Endodermal cell (in vitro differentiated cells): Measurements from ENCODE around the gene SLC13A3. TPM values are rescaled to one million over a fixed set of nuclear protein-coding genes. Genes with fewer than 3 reads are reported as not detected.
"Not testable (repeated sequence)": the region's sequence is repeated elsewhere in the genome, so short reads cannot be mapped to it uniquely, and the experiment has no call there.

Source experiments
- DNase-seq: peaks from one replicate; pipeline ENCODE4 v3.0.0-alpha.2; 2017
- H3K27ac ChIP-seq: 2 replicates; pipeline ENCODE4 v1.5.1; 2013; ENCODE audit warnings: mild to moderate bottlenecking, low read depth, low read length, moderate library complexity
- H3K27me3 ChIP-seq: 2 replicates; pipeline ENCODE4 v1.6.1; 2013; ENCODE audit warnings: mild to moderate bottlenecking, low read length, moderate library complexity; ENCODE audit not compliant: insufficient read depth, control insufficient read depth, poor library complexity, severe bottlenecking
- H3K36me3 ChIP-seq: 2 replicates; pipeline ENCODE4 v1.7.0; 2013; ENCODE audit warnings: mild to moderate bottlenecking, low read length, moderate library complexity; ENCODE audit not compliant: control insufficient read depth, insufficient read depth
- H3K4me1 ChIP-seq: one replicate; pipeline ENCODE4 v1.7.0; 2013; ENCODE audit warnings: low read length; ENCODE audit not compliant: control insufficient read depth, insufficient read depth
- H3K4me3 ChIP-seq: 2 replicates; pipeline ENCODE4 v1.5.1; 2013; ENCODE audit warnings: mild to moderate bottlenecking, low read length, moderate library complexity
- H3K9ac ChIP-seq: 2 replicates; pipeline ENCODE4 v1.6.1; 2013; ENCODE audit warnings: mild to moderate bottlenecking, low read length, moderate library complexity; ENCODE audit not compliant: poor library complexity, severe bottlenecking; ENCODE audit errors: extremely low read depth
- H3K9me3 ChIP-seq: 2 replicates; pipeline ENCODE4 v1.6.1; 2013; ENCODE audit warnings: mild to moderate bottlenecking, low read length, moderate library complexity; ENCODE audit not compliant: control insufficient read depth
- H3K27ac Mint-ChIP-seq: 2 replicates; pipeline ENCODE4 v1.8.0; 2020; ENCODE audit warnings: mixed read lengths
- H3K27me3 Mint-ChIP-seq: 2 replicates; pipeline ENCODE4 v1.8.0; 2021; ENCODE audit warnings: mild to moderate bottlenecking, mixed read lengths; ENCODE audit not compliant: insufficient read depth
- H3K36me3 Mint-ChIP-seq: 2 replicates; pipeline ENCODE4 v1.8.0; 2020; ENCODE audit warnings: low read depth, mixed read lengths
- H3K4me1 Mint-ChIP-seq: 2 replicates; pipeline ENCODE4 v1.8.0; 2020; ENCODE audit warnings: mixed read lengths
- H3K4me3 Mint-ChIP-seq: 2 replicates; pipeline ENCODE4 v1.8.0; 2020; ENCODE audit warnings: mild to moderate bottlenecking, moderate library complexity, mixed read lengths
- H3K9me3 Mint-ChIP-seq: 2 replicates; pipeline ENCODE4 v1.8.0; 2020; ENCODE audit warnings: mild to moderate bottlenecking, mixed read lengths
- WGBS, 2 experiments: methylation state at CpG; one replicate each; pipeline versions ENCODE4 v1.1.5 to v1.1.7; 2013; ENCODE audit warnings: missing lambda C conversion rate in 2 of 2, mixed read lengths in 1 of 2; ENCODE audit not compliant: insufficient coverage in 1 of 2, insufficient read length in 1 of 2; 5-methylcytosine and 5-hydroxymethylcytosine counted together
- total RNA-seq, 2 donors: library from RNA; stranded (reverse); fragmentation: NEBNext Ultra II Directional in 1 of 2; extraction: Animal tissue kit (Norgen Biotek cat#: 25700) in 1 of 2; gene quantifications; 2 replicates in 1 of 2; 3 replicates in 1 of 2; pipeline ENCODE4 v1.2.1, GENCODE V29; 2021
- TF ChIP-seq, protein P1 (sequence below): fragments of 200-600 bp; sonication (generic); conservative IDR thresholded peaks from 2 replicates; pipeline ENCODE4 v1.5.0; 2021; ENCODE audit warnings: antibody characterized with exemption, mild to moderate bottlenecking

SLC13A3 gene
- total RNA-seq, 2 donors from 2014 or later, result 7.3 to 9.0 TPM

GRCh38 chr20:46680684-46681031, 29.4 kb upstream of the SLC13A3 start:
- Mint-ChIP-seq H3K4me3 (no peak overlapping the region), H3K36me3 (peaks cover 12% of the 10 kb centered on the region), H3K4me1 (peaks cover 25% of the 10 kb centered on the region), H3K9me3 (peaks cover 10% of the 10 kb centered on the region), H3K27me3 (no peaks in the 10 kb centered on the region), H3K27ac (no peak overlapping the region)
- Histone ChIP-seq H3K27ac (no peak overlapping the region), H3K36me3 (peaks cover 12% of the 10 kb centered on the region), H3K9me3 (peaks cover 10% of the 10 kb centered on the region), H3K9ac (no peak overlapping the region), H3K27me3 (no peaks in the 10 kb centered on the region), H3K4me1 (no peaks in the 10 kb centered on the region), H3K4me3 (no peak overlapping the region)
- no peak for DNase-seq
- 81 to 95% methylated on average over 2 of the region's 2 CpGs for WGBS, 2 experiments
- TF ChIP-seq, protein P1, sequence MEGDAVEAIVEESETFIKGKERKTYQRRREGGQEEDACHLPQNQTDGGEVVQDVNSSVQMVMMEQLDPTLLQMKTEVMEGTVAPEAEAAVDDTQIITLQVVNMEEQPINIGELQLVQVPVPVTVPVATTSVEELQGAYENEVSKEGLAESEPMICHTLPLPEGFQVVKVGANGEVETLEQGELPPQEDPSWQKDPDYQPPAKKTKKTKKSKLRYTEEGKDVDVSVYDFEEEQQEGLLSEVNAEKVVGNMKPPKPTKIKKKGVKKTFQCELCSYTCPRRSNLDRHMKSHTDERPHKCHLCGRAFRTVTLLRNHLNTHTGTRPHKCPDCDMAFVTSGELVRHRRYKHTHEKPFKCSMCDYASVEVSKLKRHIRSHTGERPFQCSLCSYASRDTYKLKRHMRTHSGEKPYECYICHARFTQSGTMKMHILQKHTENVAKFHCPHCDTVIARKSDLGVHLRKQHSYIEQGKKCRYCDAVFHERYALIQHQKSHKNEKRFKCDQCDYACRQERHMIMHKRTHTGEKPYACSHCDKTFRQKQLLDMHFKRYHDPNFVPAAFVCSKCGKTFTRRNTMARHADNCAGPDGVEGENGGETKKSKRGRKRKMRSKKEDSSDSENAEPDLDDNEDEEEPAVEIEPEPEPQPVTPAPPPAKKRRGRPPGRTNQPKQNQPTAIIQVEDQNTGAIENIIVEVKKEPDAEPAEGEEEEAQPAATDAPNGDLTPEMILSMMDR, result no peak

DNA sequence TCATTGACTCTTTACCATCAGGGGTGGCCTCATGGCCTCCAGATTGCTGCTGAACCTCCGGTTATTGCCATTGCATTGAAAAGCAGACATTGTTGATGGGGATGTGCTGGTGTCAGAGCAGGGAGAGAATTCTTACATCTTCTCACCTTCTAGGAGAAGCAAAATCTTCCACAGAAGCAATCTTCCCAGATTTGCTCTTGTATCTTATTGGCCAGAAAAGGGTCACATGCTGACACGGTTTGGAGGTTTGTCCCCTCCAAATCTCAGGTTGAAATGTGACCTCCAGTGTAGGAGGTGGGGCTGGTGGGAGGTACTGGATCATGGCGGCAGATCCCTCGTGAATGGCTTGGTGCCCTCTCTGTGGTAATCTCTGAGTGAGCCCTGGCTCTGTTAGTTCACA, 27.3 kb upstream of the SLC13A3 start:
- no peak overlapping the region for H3K4me3 Mint-ChIP-seq
- Histone ChIP-seq H3K9ac (no peak overlapping the region), H3K4me1 (no peaks in the 10 kb centered on the region), H3K4me3 (no peak overlapping the region), H3K27me3 (no peaks in the 10 kb centered on the region), H3K27ac (no peak overlapping the region), H3K36me3 (no peaks in the 10 kb centered on the region), H3K9me3 (no peaks in the 10 kb centered on the region)
- H3K27ac Mint-ChIP-seq, result no peak overlapping the region
- H3K9me3 Mint-ChIP-seq, result no peaks in the 10 kb centered on the region
- peaks cover 27% of the 10 kb centered on the region for H3K4me1 Mint-ChIP-seq
- TF ChIP-seq, protein P1, result no peak
- DNase-seq, result no peak
- peaks cover 2% of the 10 kb centered on the region for H3K36me3 Mint-ChIP-seq
- 80 to 91% methylated on average over 1 to 4 of the region's 4 CpGs for WGBS, 2 experiments
- H3K27me3 Mint-ChIP-seq, result no peaks in the 10 kb centered on the region

- H3K4me3 ChIP-seq, result no peak overlapping the region
- Mint-ChIP-seq H3K9me3 (no peaks in the 10 kb centered on the region), H3K27me3 (peaks cover 2% of the 10 kb centered on the region), H3K4me3 (no peak overlapping the region), H3K36me3 (peaks cover 2% of the 10 kb centered on the region), H3K4me1 (peaks cover 18% of the 10 kb centered on the region), H3K27ac (no peak overlapping the region)
- H3K27me3 ChIP-seq, result no peaks in the 10 kb centered on the region
- H3K36me3 ChIP-seq, result no peaks in the 10 kb centered on the region
- DNase-seq, result no peak
- WGBS, 2 experiments, result 90 to 97% methylated on average over 2 to 4 of the region's 5 CpGs
- no peaks in the 10 kb centered on the region for H3K9me3 ChIP-seq
- H3K9ac ChIP-seq, result no peak overlapping the region
- H3K27ac ChIP-seq, result no peak overlapping the region
- H3K4me1 ChIP-seq, result no peaks in the 10 kb centered on the region
- TF ChIP-seq, protein P1, result no peak
These were observed 26.3 kb upstream of the SLC13A3 start for GRCh38 chr20:46677608-46678007.

DNA sequence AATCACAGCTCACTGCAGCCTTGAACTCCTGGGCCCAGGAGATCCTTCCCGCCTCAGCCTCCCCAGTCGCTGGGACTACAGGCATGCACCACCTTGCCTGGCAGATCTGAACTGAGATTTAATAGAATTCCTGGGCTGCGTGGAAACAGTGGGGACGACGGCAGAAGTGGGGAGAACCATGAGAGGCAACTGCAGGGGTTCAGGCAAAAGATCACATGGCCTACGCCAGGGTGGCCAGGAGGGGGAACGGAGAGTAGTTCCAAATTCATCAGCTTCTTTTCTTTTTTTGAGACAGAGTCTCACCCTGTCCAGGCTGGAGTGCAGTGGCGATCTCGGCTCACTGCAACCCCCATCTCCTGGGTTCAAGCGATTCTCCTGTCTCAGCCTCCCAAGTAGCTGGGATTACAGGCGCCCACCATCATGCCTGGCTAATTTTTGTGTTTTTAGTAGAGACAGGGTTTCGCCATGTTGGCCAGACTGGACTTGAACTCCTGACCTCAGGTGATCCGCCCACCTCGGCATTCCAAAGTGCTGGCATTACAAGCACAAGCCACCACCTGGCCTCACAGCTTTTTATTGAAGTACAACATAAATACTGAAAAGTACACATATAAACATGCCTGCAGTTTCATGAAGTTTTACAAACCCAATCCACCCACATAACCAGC, 25.5 kb upstream of the SLC13A3 start:
- H3K27ac ChIP-seq, H3K27ac Mint-ChIP-seq, DNase-seq, H3K4me1 ChIP-seq, H3K4me3 Mint-ChIP-seq, H3K4me3 ChIP-seq, H3K9me3 Mint-ChIP-seq, H3K27me3 ChIP-seq, H3K9ac ChIP-seq, H3K9me3 ChIP-seq, H3K36me3 Mint-ChIP-seq, H3K36me3 ChIP-seq, H3K27me3 Mint-ChIP-seq: not testable (repeated sequence)
- 81 to 95% methylated on average over 3 to 12 of the region's 14 CpGs for WGBS, 2 experiments
- H3K4me1 Mint-ChIP-seq, result peaks cover 12% of the 10 kb centered on the region
